A549 (cell line): ENCODE data around the gene HSPG2.

Experiments used
- CHD2 ChIP-seq: fragments of 150-350 bp; IDR thresholded peaks from 2 replicates; pipeline ENCODE4 v1.6.1; 2014; ENCODE audit warnings: low read length; ENCODE audit not compliant: partially characterized antibody
- CTCF ChIP-seq: fragments of >200 bp; sonication (Bioruptor Twin); formaldehyde crosslinking; IDR thresholded peaks from 3 replicates; pipeline ENCODE4 v1.5.1; 2016
- EP300 ChIP-seq, 2 experiments: fragments of >200 bp; sonication (Bioruptor Twin); formaldehyde crosslinking; IDR thresholded peaks; 2 replicates in 1 of 2; 3 replicates in 1 of 2; pipeline ENCODE4 v1.6.1; 2016 to 2017
- MAX ChIP-seq: IDR thresholded peaks from 2 replicates; pipeline ENCODE4 v1.6.1; 2012
- REST ChIP-seq: fragments of 200-600 bp; sonication (generic); IDR thresholded peaks from 2 replicates; pipeline ENCODE4 v1.6.1; 2016; ENCODE audit warnings: antibody characterized with exemption, mild to moderate bottlenecking, moderate library complexity
- USF2 ChIP-seq: fragments of 450-650 bp; IDR thresholded peaks from 2 replicates; pipeline ENCODE4 v1.6.1; 2014; ENCODE audit warnings: antibody characterized with exemption
- ZNF302 ChIP-seq: fragments of 250-450 bp; sonication (Bioruptor Pico); IDR thresholded peaks from 2 replicates; pipeline ENCODE4 v1.9.0; 2021; ENCODE audit warnings: inconsistent platforms, mild to moderate bottlenecking, moderate library complexity

- TF ChIP-seq CHD2 (no peak), ZNF302 (CRISPR knock-in tag) (no peak), CTCF (no peak), USF2 (no peak), EP300 (IDR thresholded peaks at IDR 0.05) (no peak), MAX (no peak), REST (no peak)
These were observed 84.6 kb downstream of the HSPG2 start for GRCh38 chr1:21852282-21853130.
